H1 (cell line): Measurements from ENCODE around the gene COL5A1.

Experiments used
- BCL11A ChIP-seq, 2 experiments: IDR thresholded peaks; one replicate each; pipeline ENCODE4 v1.6.1; 2011; ENCODE audit warnings: low read depth in 2 of 2, low read length in 2 of 2, mild to moderate bottlenecking in 2 of 2
- SIN3A ChIP-seq, 2 experiments: IDR thresholded peaks in 1 of 2; conservative IDR thresholded peaks in 1 of 2; 2 replicates each; pipeline ENCODE4 v1.6.1; 2011 to 2012; ENCODE audit warnings: low read length in 2 of 2, improper control_type of control experiment in 1 of 2, low read depth in 1 of 2, mild to moderate bottlenecking in 1 of 2
- TF ChIP-seq, protein P1 (sequence below), 3 experiments: IDR thresholded peaks; 1 replicate in 2 of 3; 2 replicates in 1 of 3; pipeline versions ENCODE4 v1.5.1 to v1.6.1; 2011; ENCODE audit warnings: low read length in 3 of 3, mild to moderate bottlenecking in 3 of 3, inconsistent platforms in 2 of 3, low read depth in 1 of 3, moderate library complexity in 1 of 3; ENCODE audit not compliant: insufficient read depth in 1 of 3; ENCODE audit errors: control extremely low read depth in 1 of 3

DNA sequence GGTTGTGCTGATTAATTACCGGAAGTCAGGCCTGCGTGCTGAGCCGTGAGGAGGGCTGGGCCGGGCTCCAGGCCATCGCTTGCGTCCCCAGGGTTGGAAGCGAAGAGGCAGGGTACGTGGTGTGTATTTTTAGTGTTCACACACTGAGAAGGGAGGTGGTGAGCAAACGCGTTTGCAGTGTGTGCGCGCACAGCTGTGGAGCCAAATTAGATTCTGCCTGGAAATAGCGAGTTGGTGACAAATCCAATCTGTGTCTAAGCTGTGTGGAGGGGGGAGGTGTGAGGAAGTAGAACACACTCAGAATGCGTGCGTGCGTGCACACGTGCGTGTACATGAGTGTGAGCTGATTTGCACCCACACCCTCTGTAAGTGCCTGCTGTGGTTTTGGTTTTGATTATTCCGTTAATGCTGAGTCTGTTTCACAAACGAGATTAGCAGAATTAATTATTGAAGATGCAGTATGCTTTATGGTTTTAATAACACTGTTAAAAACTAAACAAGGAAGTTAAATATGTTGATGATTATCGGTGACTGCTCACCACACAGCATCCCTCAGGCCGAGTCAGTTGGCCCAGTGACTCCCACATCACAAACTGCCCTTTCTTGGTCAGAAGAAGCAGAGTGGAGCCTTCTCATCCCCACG, 127.2 kb downstream of the COL5A1 start:
- TF ChIP-seq, protein P1, sequence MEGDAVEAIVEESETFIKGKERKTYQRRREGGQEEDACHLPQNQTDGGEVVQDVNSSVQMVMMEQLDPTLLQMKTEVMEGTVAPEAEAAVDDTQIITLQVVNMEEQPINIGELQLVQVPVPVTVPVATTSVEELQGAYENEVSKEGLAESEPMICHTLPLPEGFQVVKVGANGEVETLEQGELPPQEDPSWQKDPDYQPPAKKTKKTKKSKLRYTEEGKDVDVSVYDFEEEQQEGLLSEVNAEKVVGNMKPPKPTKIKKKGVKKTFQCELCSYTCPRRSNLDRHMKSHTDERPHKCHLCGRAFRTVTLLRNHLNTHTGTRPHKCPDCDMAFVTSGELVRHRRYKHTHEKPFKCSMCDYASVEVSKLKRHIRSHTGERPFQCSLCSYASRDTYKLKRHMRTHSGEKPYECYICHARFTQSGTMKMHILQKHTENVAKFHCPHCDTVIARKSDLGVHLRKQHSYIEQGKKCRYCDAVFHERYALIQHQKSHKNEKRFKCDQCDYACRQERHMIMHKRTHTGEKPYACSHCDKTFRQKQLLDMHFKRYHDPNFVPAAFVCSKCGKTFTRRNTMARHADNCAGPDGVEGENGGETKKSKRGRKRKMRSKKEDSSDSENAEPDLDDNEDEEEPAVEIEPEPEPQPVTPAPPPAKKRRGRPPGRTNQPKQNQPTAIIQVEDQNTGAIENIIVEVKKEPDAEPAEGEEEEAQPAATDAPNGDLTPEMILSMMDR (IDR thresholded peaks at IDR 0.05; ENCODE audit: control extremely low read depth in 1 of 3, insufficient read depth in 1 of 3, low read depth in 1 of 3, low read length in 3 of 3) = no peak
- TF ChIP-seq SIN3A (conservative IDR thresholded peaks at IDR 0.05 in 1 of 2, IDR thresholded peaks at IDR 0.05 in 1 of 2; ENCODE audit: low read depth in 1 of 2, low read length in 2 of 2) = no peak
- no peak for TF ChIP-seq BCL11A (IDR thresholded peaks at IDR 0.05; ENCODE audit: low read depth in 2 of 2, low read length in 2 of 2)
